Measurements from ENCODE around the gene GRK3.

GRK3 gene

DNA sequence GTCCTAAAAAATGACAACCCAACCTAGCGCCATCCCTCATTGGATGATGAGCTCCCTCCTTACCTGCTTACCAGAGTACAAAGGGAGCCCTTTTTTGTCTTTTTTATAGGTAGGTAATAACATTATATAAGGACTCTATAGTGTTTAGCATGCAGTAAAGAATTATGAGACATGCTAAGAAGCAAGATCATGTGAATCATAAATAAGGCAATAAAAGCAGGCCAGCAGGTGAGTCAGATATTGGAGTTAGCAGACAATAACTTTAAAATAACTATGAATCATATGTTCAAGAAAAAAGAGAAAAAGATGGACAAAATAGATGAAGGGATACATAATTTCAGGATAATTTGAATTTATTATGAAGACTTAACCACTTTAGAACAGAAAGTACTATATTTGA lies 81.5 kb downstream of the GRK3 start:
- no peaks in the 10 kb centered on the region for H3K27me3 ChIP-seq
- H3K9ac ChIP-seq = no peak overlapping the region
- no peak overlapping the region for H3K4me2 ChIP-seq
- peaks cover 5 to 23% (median 13%) of the 10 kb centered on the region in 10 experiments; a peak in 19 of 20 replicates for H3K4me1 ChIP-seq
- TF ChIP-seq Cebpa-rat (IDR thresholded peaks at IDR 0.05) = no peak
- peaks cover 0 to 7% (median 0%) of the 10 kb centered on the region in 11 experiments; a peak in 1 of 22 replicates for H3K9me3 ChIP-seq (replicated peaks in 1 of 11)
- peaks cover 0 to 69% (median 14%) of the 10 kb centered on the region in 11 experiments; a peak in 15 of 22 replicates for H3K36me3 ChIP-seq
- no peak overlapping the region for H3K4me3 ChIP-seq
- peaks cover 0 to 25% (median 0%) of the 10 kb centered on the region in 11 experiments; a peak in 3 of 22 replicates for H4K20me1 ChIP-seq
- no peak overlapping the region for H3K27ac ChIP-seq

DNA sequence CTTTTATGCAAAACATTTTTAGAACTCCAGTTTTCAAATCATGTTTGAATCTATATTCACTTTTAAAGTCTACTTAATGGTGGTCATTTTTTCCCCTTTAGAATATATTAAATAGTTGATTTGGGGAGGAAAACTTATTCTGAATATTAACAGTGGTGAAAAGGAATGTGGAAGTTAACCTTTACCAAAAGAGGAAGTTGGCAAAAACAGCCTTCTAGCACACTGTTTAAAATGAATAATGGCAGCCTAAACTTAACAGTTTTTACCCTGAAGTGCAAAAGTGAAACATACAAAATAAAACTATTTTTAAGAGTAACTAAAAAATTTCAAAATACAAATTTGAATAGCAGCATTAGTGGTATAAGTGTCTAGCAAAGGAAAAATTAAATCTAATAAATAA lies 86.4 kb downstream of the GRK3 start:
- no peak overlapping the region for H3K4me3 ChIP-seq
- no peaks in the 10 kb centered on the region for H3K9me3 ChIP-seq (replicated peaks in 1 of 11)
- peaks cover 0 to 44% (median 8%) of the 10 kb centered on the region in 11 experiments; a peak in 11 of 22 replicates for H3K36me3 ChIP-seq
- peaks cover 0 to 26% (median 7%) of the 10 kb centered on the region in 10 experiments; a peak in 9 of 20 replicates for H3K4me1 ChIP-seq
- H4K20me1 ChIP-seq = peaks cover 0 to 17% (median 0%) of the 10 kb centered on the region in 11 experiments; a peak in 3 of 22 replicates
- H3K27me3 ChIP-seq = no peaks in the 10 kb centered on the region
- no peak overlapping the region for H3K27ac ChIP-seq
- H3K4me2 ChIP-seq = peak overlapping the region in 3 of 11 experiments; percentile 12 to 72 (median 67); a peak in 4 of 22 replicates
- TF ChIP-seq Cebpa-rat (IDR thresholded peaks at IDR 0.05) = no peak
- H3K9ac ChIP-seq = no peak overlapping the region

DNA sequence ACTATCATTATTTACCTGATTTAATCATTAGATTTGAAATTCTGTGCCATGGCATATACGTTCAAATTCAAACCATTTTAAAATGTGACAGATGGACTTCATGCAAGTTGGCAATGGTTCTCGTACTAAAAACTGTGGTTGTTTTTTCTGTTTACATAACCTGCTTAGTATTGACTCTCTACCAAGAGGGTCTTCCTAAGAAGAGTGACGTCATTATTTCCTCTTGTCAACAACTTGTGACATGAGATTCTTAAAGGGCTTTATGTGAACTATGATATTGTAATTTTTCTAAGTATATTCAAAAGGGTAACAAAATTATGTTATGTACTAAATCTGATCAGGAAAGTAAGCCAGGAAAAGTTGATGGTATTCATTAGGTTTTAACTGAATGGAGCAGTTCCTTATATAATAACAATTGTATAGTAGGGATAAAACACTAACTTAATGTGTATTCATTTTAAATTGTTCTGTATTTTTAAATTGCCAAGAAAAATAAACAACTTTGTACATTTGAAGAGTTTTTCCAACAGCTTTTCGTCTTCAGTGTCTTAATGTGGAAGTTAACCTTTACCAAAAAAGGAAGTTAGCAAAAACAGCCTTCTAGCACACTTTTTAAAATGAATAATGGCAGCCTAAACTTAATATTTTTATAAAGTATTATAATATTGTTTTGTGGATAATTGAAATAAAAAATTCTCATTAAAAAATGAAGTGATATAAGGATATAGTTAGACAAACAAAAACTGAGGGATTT lies 87.0 kb downstream of the GRK3 start:
- H3K36me3 ChIP-seq = peaks cover 0 to 37% (median 8%) of the 10 kb centered on the region in 11 experiments; a peak in 11 of 22 replicates
- no peak overlapping the region for H3K27ac ChIP-seq
- no peak for TF ChIP-seq Cebpa-rat (IDR thresholded peaks at IDR 0.05)
- H3K4me1 ChIP-seq = peaks cover 0 to 31% (median 8%) of the 10 kb centered on the region in 10 experiments; a peak in 10 of 20 replicates
- no peaks in the 10 kb centered on the region for H3K27me3 ChIP-seq
- no peaks in the 10 kb centered on the region for H3K9me3 ChIP-seq (replicated peaks in 1 of 11)
- no peak overlapping the region for H3K9ac ChIP-seq
- no peak overlapping the region for H3K4me3 ChIP-seq
- peak overlapping the region in 3 of 11 experiments; percentile 12 to 72 (median 67); a peak in 4 of 22 replicates for H3K4me2 ChIP-seq
- H4K20me1 ChIP-seq = peaks cover 0 to 23% (median 0%) of the 10 kb centered on the region in 11 experiments; a peak in 3 of 22 replicates

DNA sequence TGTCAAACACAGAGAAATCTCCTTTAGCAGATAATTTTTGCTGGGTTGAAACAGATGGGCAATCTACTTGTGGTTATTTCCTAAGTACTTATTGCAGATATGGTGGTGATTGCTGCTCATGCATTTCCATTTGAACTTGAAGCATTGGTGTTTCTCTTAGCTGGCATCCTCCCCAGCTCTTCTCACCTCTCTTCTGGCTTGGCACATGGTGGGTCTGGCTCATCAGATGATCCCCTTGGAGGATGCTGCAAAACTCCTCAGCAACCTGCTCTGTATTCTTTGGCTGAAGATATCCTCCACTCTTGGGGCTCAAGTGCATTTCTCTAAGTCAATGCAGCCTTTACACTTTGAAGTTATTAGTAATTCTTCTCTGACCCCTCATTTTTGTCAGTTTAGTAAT lies 90.2 kb downstream of the GRK3 start:
- Histone ChIP-seq H3K9me3 (replicated peaks in 1 of 11) (no peaks in the 10 kb centered on the region), H4K20me1 (peaks cover 0 to 40% (median 3%) of the 10 kb centered on the region in 11 experiments; a peak in 4 of 22 replicates), H3K27me3 (no peaks in the 10 kb centered on the region), H3K4me3 (no peak overlapping the region), H3K4me2 (no peak overlapping the region), H3K9ac (no peak overlapping the region), H3K27ac (no peak overlapping the region), H3K4me1 (peaks cover 0 to 35% (median 10%) of the 10 kb centered on the region in 10 experiments; a peak in 10 of 20 replicates), H3K36me3 (peaks cover 0 to 18% (median 0%) of the 10 kb centered on the region in 11 experiments; a peak in 6 of 22 replicates)
- TF ChIP-seq Cebpa-rat (IDR thresholded peaks at IDR 0.05) = no peak

DNA sequence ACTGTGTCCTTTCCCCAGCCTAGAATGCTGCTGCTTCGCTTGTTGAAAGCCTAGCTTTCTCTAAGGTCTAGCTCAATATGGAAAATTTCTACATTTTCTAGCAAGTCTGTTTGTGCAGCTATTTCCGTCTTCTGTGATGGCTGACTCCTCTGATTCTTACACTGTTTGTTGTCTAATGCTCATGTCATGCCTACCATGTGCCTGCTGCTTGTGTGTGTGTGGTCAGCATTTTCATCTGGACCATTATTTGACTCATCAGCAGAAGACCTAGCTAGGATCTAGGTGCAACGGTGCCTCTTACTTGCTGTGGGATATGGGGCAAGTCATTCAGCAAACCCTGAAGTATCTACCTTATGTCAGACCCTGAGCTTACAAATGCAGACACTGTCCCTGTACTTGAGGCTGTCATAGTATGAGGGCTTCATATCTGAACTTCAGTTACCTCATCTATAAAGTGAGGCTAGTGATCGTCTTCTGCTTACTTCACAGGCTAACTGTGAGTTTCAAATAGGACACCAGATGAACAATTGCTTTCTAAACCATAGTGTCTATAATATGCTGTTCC lies 91.0 kb downstream of the GRK3 start:
- no peak overlapping the region for H3K4me3 ChIP-seq

GRCh38 chr22:25656724-25657123 lies 92.2 kb downstream of the GRK3 start:
- H3K36me3 ChIP-seq = peaks cover 0 to 15% (median 0%) of the 10 kb centered on the region in 11 experiments; a peak in 6 of 22 replicates
- TF ChIP-seq Cebpa-rat (IDR thresholded peaks at IDR 0.05) = no peak
- no peak overlapping the region for H3K4me3 ChIP-seq
- peaks cover 0 to 20% (median 2%) of the 10 kb centered on the region in 10 experiments; a peak in 7 of 20 replicates for H3K4me1 ChIP-seq
- H3K27ac ChIP-seq = no peak overlapping the region
- H4K20me1 ChIP-seq = peaks cover 0 to 53% (median 0%) of the 10 kb centered on the region in 11 experiments; a peak in 4 of 22 replicates
- H3K4me2 ChIP-seq = peak overlapping the region in 4 of 11 experiments; percentile 5 to 21 (median 17); a peak in 3 of 22 replicates
- no peaks in the 10 kb centered on the region for H3K27me3 ChIP-seq
- no peaks in the 10 kb centered on the region for H3K9me3 ChIP-seq (replicated peaks in 1 of 11)
- no peak overlapping the region for H3K9ac ChIP-seq

More for the DNA sequence above, 91.0 kb downstream of the GRK3 start:
- Histone ChIP-seq H3K36me3 (peaks cover 0 to 15% (median 0%) of the 10 kb centered on the region in 11 experiments; a peak in 6 of 22 replicates), H4K20me1 (peaks cover 0 to 47% (median 0%) of the 10 kb centered on the region in 11 experiments; a peak in 4 of 22 replicates), H3K27ac (no peak overlapping the region), H3K4me2 (no peak overlapping the region), H3K4me1 (peaks cover 0 to 28% (median 9%) of the 10 kb centered on the region in 10 experiments; a peak in 10 of 20 replicates), H3K27me3 (no peaks in the 10 kb centered on the region), H3K9ac (no peak overlapping the region), H3K9me3 (replicated peaks in 1 of 11) (no peaks in the 10 kb centered on the region)
- TF ChIP-seq Cebpa-rat (IDR thresholded peaks at IDR 0.05) = no peak

DNA sequence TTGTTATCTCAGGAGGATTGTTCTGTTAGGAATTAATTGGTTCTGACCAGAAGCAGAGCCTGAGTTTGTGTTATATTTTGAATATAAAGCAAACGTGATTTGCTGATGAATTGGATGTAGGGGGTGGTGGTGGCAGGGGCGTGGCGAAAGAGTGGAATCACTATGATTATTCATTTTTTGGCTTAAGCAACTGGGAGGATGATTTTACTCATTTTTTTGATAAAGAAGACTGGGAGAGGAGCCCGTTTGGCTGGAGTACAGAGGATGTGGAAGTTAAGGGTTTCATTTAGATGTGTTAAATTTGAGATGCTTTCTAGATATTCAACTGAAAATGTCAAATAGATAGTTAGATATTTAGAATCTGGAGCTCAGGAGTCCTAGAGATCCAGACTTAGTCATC lies 94.2 kb downstream of the GRK3 start:
- Histone ChIP-seq H4K20me1 (peaks cover 0 to 70% (median 3%) of the 10 kb centered on the region in 11 experiments; a peak in 5 of 22 replicates), H3K4me1 (peaks cover 0 to 13% (median 2%) of the 10 kb centered on the region in 10 experiments; a peak in 7 of 20 replicates), H3K4me3 (no peak overlapping the region), H3K27me3 (no peaks in the 10 kb centered on the region), H3K9me3 (replicated peaks in 1 of 11) (no peaks in the 10 kb centered on the region), H3K9ac (no peak overlapping the region), H3K27ac (no peak overlapping the region), H3K4me2 (no peak overlapping the region), H3K36me3 (peaks cover 0 to 8% (median 0%) of the 10 kb centered on the region in 11 experiments; a peak in 4 of 22 replicates)
- no peak for TF ChIP-seq Cebpa-rat (IDR thresholded peaks at IDR 0.05)

DNA sequence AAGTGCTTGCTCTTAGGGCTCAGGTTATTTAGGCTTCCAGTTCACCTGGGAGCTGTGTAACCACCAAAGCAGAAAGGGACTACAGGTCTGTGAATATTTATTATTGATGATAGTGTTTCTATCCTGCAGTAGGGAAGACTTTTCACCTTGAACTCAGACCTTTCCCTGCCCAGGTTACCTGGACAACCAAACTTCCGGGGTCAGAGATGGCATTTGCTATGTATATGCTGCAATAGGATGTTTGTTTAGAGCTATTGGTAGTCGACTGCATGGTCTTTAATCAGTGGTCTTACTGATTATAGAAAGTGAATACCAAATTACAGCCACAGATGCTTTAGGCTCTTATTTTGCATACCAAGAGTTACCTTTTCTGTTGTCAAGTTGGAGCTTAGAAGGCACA lies 94.9 kb downstream of the GRK3 start:
- H3K36me3 ChIP-seq = peaks cover 0 to 8% (median 0%) of the 10 kb centered on the region in 11 experiments; a peak in 4 of 22 replicates
- no peaks in the 10 kb centered on the region for H3K9me3 ChIP-seq (replicated peaks in 1 of 11)
- no peak overlapping the region for H3K4me2 ChIP-seq
- no peaks in the 10 kb centered on the region for H3K27me3 ChIP-seq
- no peak overlapping the region for H3K4me3 ChIP-seq
- no peak overlapping the region for H3K9ac ChIP-seq
- H3K4me1 ChIP-seq = peaks cover 0 to 13% (median 2%) of the 10 kb centered on the region in 10 experiments; a peak in 7 of 20 replicates
- H3K27ac ChIP-seq = no peak overlapping the region
- H4K20me1 ChIP-seq = peaks cover 0 to 78% (median 3%) of the 10 kb centered on the region in 11 experiments; a peak in 6 of 22 replicates
- TF ChIP-seq Cebpa-rat (IDR thresholded peaks at IDR 0.05) = no peak

DNA sequence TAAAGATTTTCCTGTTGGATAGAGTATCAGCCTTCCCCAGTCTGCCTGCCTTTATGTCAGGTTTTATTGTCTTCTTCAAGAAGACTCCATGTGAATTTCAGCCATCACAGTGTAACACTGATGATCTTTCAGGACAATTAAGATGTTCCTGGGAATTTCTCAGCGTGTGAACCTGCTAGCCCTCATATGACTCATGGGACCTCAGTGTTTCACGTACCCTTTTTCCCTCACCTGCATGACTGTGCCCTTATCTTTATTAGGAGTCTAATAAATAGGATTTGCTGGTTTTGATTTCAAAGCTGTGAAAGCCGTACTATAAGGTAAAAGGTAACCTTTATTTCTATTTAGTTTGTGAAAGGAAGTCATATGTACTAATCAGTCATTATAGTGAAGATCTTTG lies 95.9 kb downstream of the GRK3 start:
- Histone ChIP-seq H3K4me2 (no peak overlapping the region), H3K27ac (no peak overlapping the region), H4K20me1 (peaks cover 0 to 84% (median 3%) of the 10 kb centered on the region in 11 experiments; a peak in 6 of 22 replicates), H3K4me3 (no peak overlapping the region), H3K9me3 (replicated peaks in 1 of 11) (no peaks in the 10 kb centered on the region), H3K9ac (no peak overlapping the region), H3K36me3 (peaks cover 0 to 13% (median 0%) of the 10 kb centered on the region in 11 experiments; a peak in 4 of 22 replicates), H3K27me3 (no peaks in the 10 kb centered on the region), H3K4me1 (peaks cover 0 to 13% (median 2%) of the 10 kb centered on the region in 10 experiments; a peak in 7 of 20 replicates)
- no peak for TF ChIP-seq Cebpa-rat (IDR thresholded peaks at IDR 0.05)

All from BLaER1 treated with 17β-estradiol and CSF1 and Interleukin-3, amounts not matched to agents 10 nM and 100 nM (cell line).